IMR-90 (cell line): Measurements from ENCODE around the gene TOR4A. TPM values are rescaled to one million over a fixed set of nuclear protein-coding genes. Genes with fewer than 3 reads are reported as not detected.

Source experiments
- ATAC-seq: fragments of 200-7000 bp; cut with Tn5 transposase; 2 replicates; pipeline ENCODE4 v1.9.1; 2020; ENCODE audit warnings: low read depth, mild to moderate bottlenecking, moderate library complexity
- BruUV-seq: library from RNA; stranded (reverse); fragments of 400-500 nt; replicated peaks from 2 replicates; lab custom pipeline; 2021; lab: Mats Ljungman, UMichigan
- CTCF ChIA-PET: fragments of 300-600 bp; formaldehyde crosslinking; extraction: SDS; loops from one replicate; lab custom pipeline; 2021; ENCODE audit warnings: antibody characterized with exemption; lab: Yijun Ruan, JAX
- POLR2A ChIA-PET: fragments of 300-600 bp; sonication (Branson Sonifier 250); formaldehyde crosslinking; loops from one replicate; lab custom pipeline; 2022; ENCODE audit warnings: antibody characterized with exemption; ENCODE audit not compliant: unreplicated experiment; lab: Charles Lee
- DNase-seq: peaks from one replicate; pipeline ENCODE4 v3.0.0; 2013
- H2AFZ ChIP-seq: replicated peaks from 2 replicates; pipeline ENCODE3; 2013; ENCODE audit warnings: low read length, mild to moderate bottlenecking; ENCODE audit not compliant: poor library complexity
- H2AK5ac ChIP-seq: 2 replicates; pipeline ENCODE4 v1.6.1; 2013; ENCODE audit warnings: low read depth, low read length, inconsistent platforms
- H2AK9ac ChIP-seq: replicated peaks from 2 replicates; pipeline ENCODE3; 2013; ENCODE audit warnings: mild to moderate bottlenecking, low read depth, low read length, moderate library complexity; ENCODE audit not compliant: poor library complexity
- H2BK120ac ChIP-seq: 2 replicates; pipeline ENCODE4 v1.6.1; 2013; ENCODE audit warnings: low read depth, low read length, inconsistent platforms
- H2BK15ac ChIP-seq: 3 replicates; pipeline ENCODE4 v1.6.1; 2013; ENCODE audit warnings: low read depth, low read length, inconsistent platforms
- H2BK20ac ChIP-seq: 2 replicates; pipeline ENCODE4 v1.6.1; 2013; ENCODE audit warnings: low read depth, mild to moderate bottlenecking, inconsistent platforms, low read length, moderate library complexity
- H2BK5ac ChIP-seq: 2 replicates; pipeline ENCODE4 v1.6.1; 2013; ENCODE audit warnings: mild to moderate bottlenecking, low read depth, low read length, inconsistent platforms; ENCODE audit not compliant: poor library complexity, severe bottlenecking
- H3K14ac ChIP-seq: replicated peaks from 2 replicates; pipeline ENCODE4 v1.6.1; 2013; ENCODE audit warnings: low read depth, low read length, inconsistent platforms
- H3K18ac ChIP-seq: 2 replicates; pipeline ENCODE4 v1.6.1; 2013; ENCODE audit warnings: low read depth, low read length, control low read depth
- H3K23ac ChIP-seq: 2 replicates; pipeline ENCODE4 v1.6.1; 2013; ENCODE audit warnings: low read depth, low read length, inconsistent platforms
- H3K27ac ChIP-seq: 2 replicates; pipeline ENCODE4 v1.5.1; 2013; ENCODE audit warnings: mild to moderate bottlenecking, control low read depth, low read length; ENCODE audit not compliant: insufficient read depth
- H3K27me3 ChIP-seq: 2 replicates; pipeline ENCODE4 v1.6.1; 2013; ENCODE audit warnings: low read length; ENCODE audit not compliant: control insufficient read depth, insufficient read depth
- H3K36me3 ChIP-seq: 2 replicates; pipeline ENCODE4 v1.6.1; 2013; ENCODE audit warnings: low read length, mixed read lengths; ENCODE audit not compliant: control insufficient read depth, insufficient read depth
- H3K4ac ChIP-seq: 2 replicates; pipeline ENCODE4 v1.6.1; 2013; ENCODE audit warnings: low read depth, low read length, inconsistent platforms
- H3K4me1 ChIP-seq: 2 replicates; pipeline ENCODE4 v1.6.1; 2013; ENCODE audit warnings: low read length, mixed read lengths; ENCODE audit not compliant: control insufficient read depth, insufficient read depth
- H3K4me2 ChIP-seq: 2 replicates; pipeline ENCODE4 v1.6.1; 2013; ENCODE audit warnings: low read depth, mild to moderate bottlenecking, control low read depth, low read length, moderate library complexity
- H3K4me3 ChIP-seq: 2 replicates; pipeline ENCODE4 v1.5.1; 2013; ENCODE audit warnings: low read depth, mild to moderate bottlenecking, control low read depth, low read length, moderate library complexity; ENCODE audit not compliant: insufficient read depth
- H3K56ac ChIP-seq: 2 replicates; pipeline ENCODE4 v1.6.1; 2013; ENCODE audit warnings: low read length, inconsistent platforms; ENCODE audit not compliant: insufficient read depth; ENCODE audit errors: extremely low read depth
- H3K79me1 ChIP-seq, 2 experiments: 2 replicates each; pipeline ENCODE4 v1.6.1; 2013; ENCODE audit warnings: low read length in 2 of 2, inconsistent platforms in 1 of 2, low read depth in 1 of 2
- H3K9ac ChIP-seq: 2 replicates; pipeline ENCODE4 v1.6.1; 2013; ENCODE audit warnings: low read depth, low read length, control low read depth
- H3K9me1 ChIP-seq: 2 replicates; pipeline ENCODE4 v1.6.1; 2013; ENCODE audit warnings: low read length, inconsistent platforms; ENCODE audit not compliant: insufficient read depth
- H3K9me3 ChIP-seq: 2 replicates; pipeline ENCODE4 v1.6.1; 2013; ENCODE audit warnings: low read length; ENCODE audit not compliant: control insufficient read depth, insufficient read depth
- H4K20me1 ChIP-seq: 2 replicates; pipeline ENCODE4 v1.6.1; 2013; ENCODE audit warnings: low read length, inconsistent platforms; ENCODE audit not compliant: insufficient read depth
- H4K5ac ChIP-seq: 2 replicates; pipeline ENCODE4 v1.6.1; 2013; ENCODE audit warnings: mild to moderate bottlenecking, low read depth, low read length, control low read depth
- H4K8ac ChIP-seq, 2 experiments: 2 replicates each; pipeline ENCODE4 v1.6.1; 2013; ENCODE audit warnings: low read depth in 2 of 2, low read length in 2 of 2, control low read depth in 1 of 2, inconsistent platforms in 1 of 2
- H4K91ac ChIP-seq: 2 replicates; pipeline ENCODE4 v1.6.1; 2013; ENCODE audit warnings: low read depth, low read length, inconsistent platforms; ENCODE audit not compliant: insufficient read depth
- MAZ ChIP-seq: IDR thresholded peaks from 2 replicates; pipeline ENCODE4 v1.6.1; 2012; ENCODE audit warnings: low read depth, mild to moderate bottlenecking, low read length, improper control_type of control experiment, moderate library complexity, borderline replicate concordance
- POLR2A ChIP-seq: IDR thresholded peaks from 2 replicates; pipeline ENCODE4 v1.6.1; 2012; ENCODE audit warnings: mild to moderate bottlenecking, low read depth, low read length
- WGBS, 2 experiments: methylation state at CpG; one replicate each; pipeline versions ENCODE4 v1.1.5 to v1.1.7; 2013; ENCODE audit warnings: missing lambda C conversion rate in 2 of 2; ENCODE audit not compliant: insufficient read length in 1 of 2; ENCODE audit errors: extremely low coverage in 2 of 2; 5-methylcytosine and 5-hydroxymethylcytosine counted together
- dilution Hi-C: fragments of 300-500 bp; cut with HindIII; formaldehyde crosslinking; loops from one replicate; pipeline ENCODE4 v1.14.3; 2018; ENCODE audit warnings: low sequenced_read_pairs; ENCODE audit not compliant: unreplicated experiment
- in situ Hi-C: fragments of 300-500 bp; cut with MboI; formaldehyde crosslinking; loops from 3 replicates; pipeline ENCODE4 v1.14.3; 2019; ENCODE audit warnings: low sequenced_read_pairs, inconsistent platforms, mixed read lengths
- intact Hi-C: fragments of 100-400 bp; cut with micrococcal nuclease; formaldehyde crosslinking; loops from 2 replicates; pipeline ENCODE4 v1.10.0; 2022
- polyA plus RNA-seq, 3 experiments: library from polyadenylated mRNA; depleted of rRNA; stranded (reverse); fragments of >200 nt; gene quantifications; 2 replicates each; pipeline ENCODE4 v1.2.3, GENCODE V29; 2012; ENCODE audit warnings: low replicate concordance in 1 of 3
- total RNA-seq: library from RNA; depleted of rRNA; stranded (reverse); fragments of >200 nt; gene quantifications from 2 replicates; pipeline ENCODE4 v1.2.3, GENCODE V29; 2012

The TOR4A gene
- total and polyA plus RNA-seq, 2 of the 4 experiments (the other 2 are of a cell fraction) = 9.7 to 22.9 TPM

DNA sequence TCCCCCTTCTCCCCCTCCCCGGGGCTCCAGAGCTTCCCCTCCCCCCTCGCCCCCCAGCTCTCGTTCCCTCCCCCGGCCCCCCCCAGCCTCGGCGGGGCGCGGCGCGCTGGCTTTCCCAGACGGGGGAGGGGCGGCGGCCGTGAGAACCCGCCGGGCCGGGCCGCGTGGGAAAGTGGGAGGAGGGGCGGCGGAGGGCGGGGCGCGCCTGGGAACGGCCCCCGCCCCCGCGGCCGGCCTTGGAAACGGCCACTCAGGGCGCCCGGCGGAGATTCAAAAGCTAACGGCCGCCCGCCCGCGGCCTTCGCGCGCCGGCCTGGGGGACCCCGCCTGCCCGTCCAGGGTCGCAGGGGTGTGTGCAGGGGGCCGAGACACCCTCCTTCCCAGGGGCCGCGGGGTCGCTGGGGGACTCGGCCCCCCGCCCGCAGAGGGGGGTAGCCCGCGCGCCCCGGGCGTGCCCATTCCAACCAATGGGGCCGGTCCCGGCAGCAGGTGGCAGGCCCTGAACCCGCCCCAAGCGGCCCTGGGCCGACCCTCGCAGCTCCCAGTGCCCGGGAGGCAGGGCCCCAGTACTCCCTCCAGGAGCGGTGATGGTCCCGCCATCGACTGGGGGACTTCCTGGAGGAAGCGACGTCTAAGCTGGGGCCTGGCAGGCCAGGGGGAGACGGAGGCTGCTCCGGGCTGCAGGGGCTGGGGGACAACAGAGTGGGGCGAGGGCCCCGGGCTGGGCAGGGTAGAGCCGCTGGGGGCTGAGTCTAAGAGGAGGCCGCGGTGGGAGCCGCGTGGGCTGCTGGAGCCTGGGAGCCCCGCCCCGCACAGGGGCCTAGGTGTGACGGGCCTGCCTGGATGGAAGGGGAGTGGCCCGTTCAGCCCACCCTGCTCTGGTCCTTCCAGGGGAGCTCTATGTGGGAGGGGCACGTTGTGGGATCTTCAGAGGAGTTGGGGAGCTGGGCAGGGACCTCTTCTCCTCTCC is 38.8 kb downstream of the TOR4A start:
- Histone ChIP-seq H2AK9ac (peak overlapping the region; percentile 37), H3K18ac (no peak overlapping the region), H3K27ac (no peak overlapping the region; the same call in 1 of the 2 replicates), H3K4me1 (0 out of 2 replicates have a peak, but pooled peaks cover 2% of the 10 kb centered on the region), H3K56ac (no peak overlapping the region), H2BK15ac (no peak overlapping the region), H3K4me3 (no peak overlapping the region), H3K9me1 (no peaks in the 10 kb centered on the region), H4K5ac (no peak overlapping the region), H2AFZ (peak overlapping the region; percentile 82), H3K79me1 (no peaks in the 10 kb centered on the region), H4K20me1 (no peaks in the 10 kb centered on the region), H4K8ac (no peak overlapping the region), H3K9me3 (no peaks in the 10 kb centered on the region), H3K23ac (no peak overlapping the region), H2BK20ac (no peak overlapping the region), H2AK5ac (no peak overlapping the region), H3K36me3 (no peaks in the 10 kb centered on the region), H4K91ac (no peak overlapping the region; the same call in 1 of the 2 replicates), H3K9ac (no peak overlapping the region), H2BK120ac (no peak overlapping the region), H3K4me2 (no peak overlapping the region), H3K14ac (no peak overlapping the region), H3K27me3 (no peaks in the 10 kb centered on the region), H2BK5ac (peak overlapping the region; percentile 45), H3K4ac (peak overlapping the region; percentile 22; the same call in 1 of the 2 replicates)
- TF ChIP-seq MAZ = peak; percentile 65; the same call in 1 of the 2 replicates
- TF ChIP-seq POLR2A = no peak
- CTCF ChIA-PET = no interaction called here
- dilution Hi-C loops (no loop called here), in situ Hi-C loops (no loop called here), intact Hi-C loops (no loop called here)
- ATAC-seq = peak; percentile 57
- WGBS, 2 experiments = no CpG with 5 or more reads among the region's 83 CpGs
- no peak for DNase-seq
- POLR2A ChIA-PET = no interaction called here
- no TSS peak for BruUV-seq
